Activated naive CD8-positive, alpha-beta T cell treated with anti-CD3 and anti-CD28 coated beads, Interleukin-2, amount 10 ng/mL, durations not matched to agents 7 days and 5 days (primary cell): Measurements from ENCODE around the gene MCEMP1. TPM values are rescaled to one million over a fixed set of nuclear protein-coding genes. Genes with fewer than 3 reads are reported as not detected.

ENCODE experiments used
- ATAC-seq: fragments of 150-1000 bp; cut with Tn5 transposase; one replicate; pipeline ENCODE4 v1.10.0; 2021; ENCODE audit warnings: low read depth, moderate library complexity
- POLR2A ChIA-PET: fragments of 350-600 bp; sonication (Branson Sonifier 250); formaldehyde crosslinking; loops from one replicate; lab custom pipeline; 2021; ENCODE audit warnings: antibody characterized with exemption; lab: Charles Lee
- DNase-seq: peaks from one replicate; pipeline ENCODE4 v3.0.0; 2021
- H3K27ac Mint-ChIP-seq: one replicate; pipeline ENCODE4 v1.8.0; 2022; ENCODE audit warnings: mild to moderate bottlenecking, mixed read lengths
- H3K27me3 Mint-ChIP-seq: one replicate; pipeline ENCODE4 v1.8.0; 2022; ENCODE audit warnings: mild to moderate bottlenecking, moderate library complexity, mixed read lengths
- H3K36me3 Mint-ChIP-seq: one replicate; pipeline ENCODE4 v1.8.0; 2021; ENCODE audit warnings: mild to moderate bottlenecking, mixed read lengths
- H3K4me1 Mint-ChIP-seq: one replicate; pipeline ENCODE4 v1.8.0; 2021; ENCODE audit warnings: mixed read lengths
- H3K4me3 Mint-ChIP-seq: one replicate; pipeline ENCODE4 v1.8.0; 2022; ENCODE audit warnings: mild to moderate bottlenecking, moderate library complexity, mixed read lengths
- H3K9me3 Mint-ChIP-seq: one replicate; pipeline ENCODE4 v1.8.0; 2021; ENCODE audit warnings: mixed read lengths
- total RNA-seq, 2 experiments: library from RNA; stranded (reverse); gene quantifications; one replicate each; pipeline ENCODE4 v1.2.3, GENCODE V29; 2021

MCEMP1 gene
- total RNA-seq, 2 experiments from 2014 or later, result not detected

DNA sequence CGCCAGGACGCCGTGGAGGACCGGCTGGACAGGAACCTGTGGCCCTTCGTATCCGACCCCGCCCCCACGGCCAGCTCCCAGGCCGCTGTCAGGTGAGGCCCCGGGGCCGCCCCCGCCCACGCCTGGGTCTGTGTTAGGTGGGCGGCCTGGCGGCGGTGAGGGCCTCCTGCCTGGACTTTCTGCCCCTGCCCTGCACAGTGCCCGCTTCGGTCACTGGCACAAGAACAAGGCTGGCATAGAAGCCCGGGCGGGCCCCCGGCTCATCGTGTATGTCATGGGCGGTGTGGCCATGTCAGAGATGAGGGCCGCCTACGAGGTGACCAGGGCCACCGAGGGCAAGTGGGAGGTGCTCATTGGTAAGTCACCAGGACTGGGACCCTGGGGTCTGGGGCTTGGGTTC is 29.7 kb upstream of the MCEMP1 start:
- H3K27me3 Mint-ChIP-seq, result peaks cover 8% of the 10 kb centered on the region
- DNase-seq (no peak), ATAC-seq (no peak)
- no peak overlapping the region for H3K27ac Mint-ChIP-seq
- no peak overlapping the region for H3K4me3 Mint-ChIP-seq
- no peaks in the 10 kb centered on the region for H3K9me3 Mint-ChIP-seq
- H3K36me3 Mint-ChIP-seq, result peaks cover 11% of the 10 kb centered on the region
- POLR2A ChIA-PET, result no interaction called here
- peaks cover 3% of the 10 kb centered on the region for H3K4me1 Mint-ChIP-seq

DNA sequence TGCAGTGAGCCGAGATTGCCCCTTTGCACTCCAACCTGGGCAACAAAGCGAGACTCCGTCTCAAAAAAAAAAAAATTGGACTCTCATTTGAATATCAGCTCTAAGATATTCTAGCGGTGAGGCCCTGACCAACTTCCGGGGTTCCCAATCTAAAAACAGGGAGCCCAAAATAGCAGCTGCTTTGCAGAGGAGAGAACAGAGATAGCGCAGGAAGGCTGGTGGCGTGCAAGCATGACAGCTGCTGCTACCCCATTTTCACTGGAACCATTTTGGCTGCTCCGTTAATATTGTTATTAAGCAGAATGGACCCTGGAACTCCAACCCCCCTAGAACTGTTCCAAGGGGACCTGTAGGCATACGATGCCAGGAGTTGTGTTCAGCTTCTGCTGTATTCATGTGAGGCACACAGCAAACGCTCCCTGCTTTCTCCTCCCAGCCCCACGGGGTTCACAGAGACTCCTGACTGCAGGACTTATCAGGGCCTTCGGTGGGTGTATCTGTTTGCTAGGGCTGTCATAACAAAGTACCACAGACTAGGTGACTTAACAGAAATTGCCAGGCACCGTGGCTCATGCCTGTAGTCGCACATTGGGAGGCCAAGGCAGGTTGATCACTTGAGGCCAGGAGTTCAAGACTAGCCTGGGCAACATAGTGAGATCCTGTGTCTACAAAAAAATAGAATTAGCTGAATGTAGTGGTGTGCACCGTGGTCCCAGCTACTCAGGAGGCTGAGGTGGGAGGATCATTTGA is 28.4 kb upstream of the MCEMP1 start:
- Mint-ChIP-seq H3K4me3 (no peak overlapping the region), H3K9me3 (no peaks in the 10 kb centered on the region), H3K27ac (no peak overlapping the region), H3K36me3 (peaks cover 4% of the 10 kb centered on the region), H3K4me1 (peaks cover 6% of the 10 kb centered on the region), H3K27me3 (peaks cover 8% of the 10 kb centered on the region)
- no peak for ATAC-seq
- POLR2A ChIA-PET, result interaction anchor here (0.9 to 2.3 kb wide), 3 partner anchors 11 to 33 kb away, joined by 3 to 11 read pairs (median 3); partner anchors contain the start of genes STXBP2 and TRAPPC5
- no peak for DNase-seq

DNA sequence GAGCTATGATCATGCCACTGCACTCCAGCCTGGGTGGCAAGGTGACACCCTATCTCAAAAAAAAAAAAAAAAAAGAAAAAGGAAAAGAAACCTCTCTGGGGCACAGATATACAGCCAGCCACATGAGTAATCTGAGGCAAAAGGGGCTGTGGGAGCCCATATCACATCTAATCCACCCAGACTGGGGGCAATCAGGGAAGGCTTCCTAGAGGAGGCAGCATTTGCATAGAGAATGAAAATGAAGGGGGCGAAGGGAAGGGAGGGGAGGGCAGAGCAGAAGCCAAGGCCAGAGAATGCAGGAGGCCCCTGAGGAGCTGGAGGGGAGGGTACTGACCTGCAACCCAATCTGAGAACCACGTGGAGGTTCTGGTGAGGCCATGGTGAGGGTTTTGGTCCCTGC is 26.7 kb upstream of the MCEMP1 start:
- Mint-ChIP-seq H3K9me3 (no peaks in the 10 kb centered on the region), H3K4me1 (peaks cover 9% of the 10 kb centered on the region), H3K27me3 (peaks cover 8% of the 10 kb centered on the region), H3K4me3 (no peak overlapping the region), H3K36me3 (peaks cover 4% of the 10 kb centered on the region), H3K27ac (no peak overlapping the region)
- ATAC-seq (no peak), DNase-seq (no peak)
- POLR2A ChIA-PET, result interaction anchor here (2.3 kb wide), 1 partner anchor 12 kb away, joined by 11 read pairs; the partner anchor contains the start of gene STXBP2

DNA sequence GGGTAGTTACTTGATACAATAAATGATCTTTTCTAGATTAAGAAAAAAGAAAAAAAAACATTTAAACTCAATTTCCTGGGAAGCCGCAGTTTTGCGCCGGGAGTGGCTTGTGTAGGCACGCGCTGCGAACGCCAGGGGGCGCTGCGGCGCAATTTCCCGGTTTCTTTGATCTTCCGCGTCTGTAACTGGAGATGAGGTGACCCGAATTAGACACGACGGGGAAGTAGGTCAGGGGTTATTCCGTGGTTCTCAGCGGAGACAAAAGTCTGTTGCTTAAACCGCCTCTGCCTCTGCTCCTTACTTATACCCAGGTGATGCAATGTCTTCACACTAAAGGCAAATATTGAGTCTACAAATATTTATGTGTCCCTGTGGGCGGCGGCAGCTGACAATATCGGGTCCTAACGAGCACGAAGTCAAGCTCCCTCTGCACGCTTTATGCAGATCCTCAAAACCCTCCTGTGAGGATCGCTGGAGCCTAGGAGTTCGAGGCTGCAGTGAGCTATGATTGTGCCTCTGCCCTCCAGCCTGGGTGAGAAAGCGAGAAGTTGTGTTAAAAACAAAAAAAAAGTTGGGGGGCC is 24.7 kb upstream of the MCEMP1 start:
- H3K27me3 Mint-ChIP-seq, result peaks cover 8% of the 10 kb centered on the region

GRCh38 chr19:7654401-7654800 is 22.5 kb upstream of the MCEMP1 start:
- Mint-ChIP-seq H3K36me3 (no peaks in the 10 kb centered on the region), H3K4me3 (no peak overlapping the region), H3K27me3 (peaks cover 8% of the 10 kb centered on the region), H3K4me1 (peaks cover 32% of the 10 kb centered on the region), H3K27ac (peak overlapping the region; percentile 6), H3K9me3 (no peaks in the 10 kb centered on the region)
- POLR2A ChIA-PET, result interaction anchor here (1.3 to 6.2 kb wide), 2 partner anchors 15 to 27 kb away, joined by 4 to 33 read pairs; partner anchors contain the start of gene RETN
- no peak for DNase-seq
- no peak for ATAC-seq

More for the DNA sequence above, 24.7 kb upstream of the MCEMP1 start:
- no peaks in the 10 kb centered on the region for H3K9me3 Mint-ChIP-seq
- peak overlapping the region; percentile 83 for H3K27ac Mint-ChIP-seq
- POLR2A ChIA-PET, result interaction anchor here (0.7 to 1.5 kb wide), 5 partner anchors 13 to 29 kb away, joined by 3 to 9 read pairs (median 4); partner anchors contain the start of genes RETN and TRAPPC5
- peak; percentile 92 for DNase-seq
- H3K36me3 Mint-ChIP-seq, result no peaks in the 10 kb centered on the region
- H3K4me3 Mint-ChIP-seq, result peak overlapping the region; percentile 75
- ATAC-seq, result peak; percentile 81
- peaks cover 18% of the 10 kb centered on the region for H3K4me1 Mint-ChIP-seq

DNA sequence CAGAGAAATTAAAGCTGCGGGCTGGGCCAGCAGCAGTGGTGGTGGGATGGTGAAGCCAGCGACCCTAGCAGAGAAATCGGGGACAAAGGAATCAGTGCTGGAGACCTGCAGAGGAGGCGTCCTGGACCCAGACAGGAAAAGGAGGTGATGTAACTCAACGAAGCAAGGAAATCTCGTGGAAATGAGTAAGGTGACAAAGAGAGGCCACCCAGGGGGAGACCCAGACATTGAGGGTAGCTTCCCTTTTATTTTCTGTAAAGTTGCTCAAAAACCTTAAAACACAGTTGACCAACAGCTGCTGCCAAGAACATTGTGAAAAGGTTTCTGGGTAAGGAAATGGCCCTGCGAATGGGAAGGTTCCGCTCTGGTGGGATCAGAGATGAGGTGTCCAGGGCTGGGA is 21.3 kb upstream of the MCEMP1 start:
- DNase-seq (no peak), ATAC-seq (no peak)
- H3K9me3 Mint-ChIP-seq, result no peaks in the 10 kb centered on the region
- POLR2A ChIA-PET, result interaction anchor here (0.6 to 6.2 kb wide), 3 partner anchors 14 to 87 kb away, joined by 3 to 33 read pairs (median 5); partner anchors contain the start of genes RETN and STXBP2
- no peak overlapping the region for H3K4me3 Mint-ChIP-seq
- peaks cover 3% of the 10 kb centered on the region for H3K27me3 Mint-ChIP-seq
- no peak overlapping the region for H3K27ac Mint-ChIP-seq
- peaks cover 32% of the 10 kb centered on the region for H3K4me1 Mint-ChIP-seq
- H3K36me3 Mint-ChIP-seq, result no peaks in the 10 kb centered on the region

- Mint-ChIP-seq H3K4me1 (peaks cover 28% of the 10 kb centered on the region), H3K27ac (peak overlapping the region; percentile 83), H3K27me3 (no peaks in the 10 kb centered on the region), H3K9me3 (no peaks in the 10 kb centered on the region), H3K4me3 (peak overlapping the region; percentile 82), H3K36me3 (no peaks in the 10 kb centered on the region)
- POLR2A ChIA-PET, result interaction anchor here (0.6 to 6.2 kb wide), 6 partner anchors 12 to 256 kb away, joined by 3 to 33 read pairs (median 4); partner anchors contain the start of genes MCEMP1, PET100, RETN and XAB2
- ATAC-seq (peak; percentile 69), DNase-seq (peak; percentile 62)
These were observed 19.6 kb upstream of the MCEMP1 start for GRCh38 chr19:7657131-7657751.

DNA sequence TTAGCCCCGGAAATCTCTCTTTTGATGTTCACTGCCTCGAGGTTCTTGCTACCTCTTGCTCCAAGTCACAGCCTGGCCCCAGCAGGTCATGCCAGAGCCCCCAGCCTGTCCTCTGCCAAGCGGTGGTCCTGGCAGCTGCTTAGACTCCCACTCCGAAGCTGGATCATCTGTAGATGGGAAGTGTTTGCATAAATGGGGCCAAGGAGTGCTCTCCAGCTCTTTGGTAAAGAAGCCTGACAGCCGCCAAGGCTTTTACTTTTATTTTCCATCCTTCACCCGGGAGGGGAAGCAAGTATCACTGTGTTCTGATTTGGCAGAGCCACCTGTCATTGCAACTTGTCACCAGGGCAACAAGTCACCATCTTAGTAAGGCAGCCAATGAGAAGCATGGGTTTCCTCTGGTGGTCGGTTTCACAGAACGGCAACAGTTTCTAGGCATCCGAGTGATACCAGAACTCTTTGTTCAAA is 18.6 kb upstream of the MCEMP1 start:
- peak overlapping the region; percentile 83 for H3K27ac Mint-ChIP-seq
- peak overlapping the region; percentile 82 for H3K4me3 Mint-ChIP-seq
- DNase-seq (peak; percentile 61), ATAC-seq (peak; percentile 89)
- POLR2A ChIA-PET, result interaction anchor here (1.1 to 6.2 kb wide), 4 partner anchors 11 to 29 kb away, joined by 3 to 33 read pairs (median 6); partner anchors contain the start of genes PET100, RETN, STXBP2 and XAB2
- H3K36me3 Mint-ChIP-seq, result no peaks in the 10 kb centered on the region
- H3K9me3 Mint-ChIP-seq, result no peaks in the 10 kb centered on the region
- peaks cover 26% of the 10 kb centered on the region for H3K4me1 Mint-ChIP-seq
- H3K27me3 Mint-ChIP-seq, result no peaks in the 10 kb centered on the region

DNA sequence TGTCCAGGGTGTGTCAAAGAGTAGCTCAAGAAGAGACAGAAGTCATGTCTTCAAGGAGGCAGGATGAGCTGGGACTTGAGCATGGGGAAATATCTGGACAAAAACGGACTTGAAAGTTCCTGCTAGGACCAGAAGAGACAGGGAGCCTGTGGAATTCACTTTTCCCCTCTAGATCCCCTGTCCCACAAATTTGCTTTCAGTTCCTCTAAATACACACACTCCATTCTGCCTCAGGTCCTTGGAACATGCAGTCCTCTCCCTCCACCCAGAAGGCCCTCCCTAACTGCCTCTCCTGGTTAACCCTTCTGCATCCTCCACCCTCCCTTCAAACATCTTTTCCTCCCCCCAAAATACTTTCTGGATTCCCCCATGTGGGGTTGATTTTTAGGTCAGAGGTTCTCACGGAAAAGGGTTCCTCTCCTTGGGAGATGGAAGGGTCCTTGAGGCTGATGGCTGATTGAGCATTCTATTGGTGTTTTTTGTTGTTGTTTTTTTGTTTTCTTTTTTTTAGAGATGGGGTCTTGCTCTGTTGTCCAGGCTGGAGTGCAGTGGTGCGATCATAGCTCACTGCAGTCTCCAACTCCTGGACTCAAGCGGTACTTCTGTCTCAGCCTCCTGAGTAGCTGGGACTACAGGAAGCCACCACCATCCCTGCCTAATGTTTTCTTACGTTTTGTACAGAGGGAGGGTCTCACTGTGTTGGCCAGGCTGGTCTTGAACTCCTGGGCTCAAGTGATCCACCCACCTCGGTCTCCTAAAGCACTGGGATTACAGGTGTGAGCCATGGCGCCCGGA is 14.9 kb upstream of the MCEMP1 start:
- H3K4me1 Mint-ChIP-seq, result peaks cover 16% of the 10 kb centered on the region
- no peak overlapping the region for H3K4me3 Mint-ChIP-seq
- POLR2A ChIA-PET, result no interaction called here
- DNase-seq (no peak), ATAC-seq (no peak)
- no peaks in the 10 kb centered on the region for H3K9me3 Mint-ChIP-seq
- peak overlapping the region; percentile 30 for H3K27ac Mint-ChIP-seq
- no peaks in the 10 kb centered on the region for H3K36me3 Mint-ChIP-seq
- peaks cover 3% of the 10 kb centered on the region for H3K27me3 Mint-ChIP-seq

DNA sequence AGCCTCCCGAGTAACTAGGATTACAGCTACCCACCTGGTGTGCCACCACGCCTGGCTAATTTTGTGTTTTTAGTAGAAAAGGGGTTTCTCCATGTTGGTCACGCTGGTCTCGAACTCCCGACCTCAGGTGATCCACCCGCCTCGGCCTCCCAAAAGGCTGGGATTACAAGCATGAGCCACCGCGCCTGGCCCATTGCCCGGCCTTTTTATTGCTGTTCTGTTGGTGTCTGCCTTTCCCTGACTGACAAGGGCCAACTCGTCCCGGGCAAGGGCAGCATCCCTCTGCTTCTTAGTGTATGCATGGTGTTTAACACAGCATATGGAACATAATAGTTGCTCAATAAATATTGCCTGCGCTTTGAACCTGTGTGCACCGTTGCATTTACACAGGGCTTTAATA is 14.2 kb upstream of the MCEMP1 start:
- Mint-ChIP-seq H3K4me1 (peaks cover 9% of the 10 kb centered on the region), H3K27ac (no peak overlapping the region), H3K27me3 (peaks cover 3% of the 10 kb centered on the region), H3K36me3 (no peaks in the 10 kb centered on the region), H3K4me3 (no peak overlapping the region), H3K9me3 (no peaks in the 10 kb centered on the region)
- no peak for DNase-seq
- ATAC-seq, result no peak
- POLR2A ChIA-PET, result interaction anchor here (0.7 kb wide), 1 partner anchor 219 kb away, joined by 3 read pairs; no protein-coding TSS in a partner anchor

DNA sequence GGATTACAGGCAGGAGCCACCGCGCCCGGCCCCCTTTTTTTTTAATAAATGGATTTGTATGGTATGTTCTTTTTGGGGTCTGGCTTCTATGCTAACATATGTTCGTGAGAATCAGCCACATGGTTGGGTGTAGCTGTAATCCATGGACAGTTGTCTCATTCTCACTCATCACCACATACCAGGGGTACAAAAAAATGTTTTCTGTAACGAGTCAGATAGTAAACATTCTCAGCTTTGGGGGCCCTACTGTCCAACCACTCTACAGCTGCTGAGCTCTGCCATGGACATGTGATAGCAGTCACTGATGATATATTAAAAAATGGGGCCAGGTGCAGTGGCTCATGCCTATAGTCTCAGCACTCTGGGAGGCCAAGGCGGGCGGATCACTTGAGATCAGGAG is 13.2 kb upstream of the MCEMP1 start:
- Mint-ChIP-seq H3K36me3 (no peaks in the 10 kb centered on the region), H3K9me3 (no peaks in the 10 kb centered on the region), H3K4me1 (peaks cover 1% of the 10 kb centered on the region), H3K27me3 (peaks cover 3% of the 10 kb centered on the region), H3K27ac (no peak overlapping the region), H3K4me3 (no peak overlapping the region)
- POLR2A ChIA-PET, result no interaction called here
- ATAC-seq (no peak), DNase-seq (no peak)

- H3K27me3 Mint-ChIP-seq, result peaks cover 6% of the 10 kb centered on the region
- H3K4me3 Mint-ChIP-seq, result no peak overlapping the region
- no peak for DNase-seq
- peaks cover 8% of the 10 kb centered on the region for H3K4me1 Mint-ChIP-seq
- no peaks in the 10 kb centered on the region for H3K9me3 Mint-ChIP-seq
- no peak overlapping the region for H3K27ac Mint-ChIP-seq
- no peak for ATAC-seq
- POLR2A ChIA-PET, result interaction anchor here (0.5 kb wide), 1 partner anchor 13 kb away, joined by 4 read pairs; no protein-coding TSS in a partner anchor
- H3K36me3 Mint-ChIP-seq, result no peaks in the 10 kb centered on the region
These were observed 11.8 kb upstream of the MCEMP1 start for GRCh38 chr19:7665076-7665475.
